Caco-2 (cell line): ENCODE data around the gene DMKN. TPM values are rescaled to one million over a fixed set of nuclear protein-coding genes. Genes with fewer than 3 reads are reported as not detected.

Source experiments
- BruUV-seq: library from RNA; stranded (reverse); fragments of 400-500 nt; replicated peaks from 2 replicates; lab custom pipeline; 2021; lab: Mats Ljungman, UMichigan
- CTCF ChIA-PET: fragments of 300-600 bp; sonication (Branson Sonifier 250); formaldehyde crosslinking; loops from one replicate; lab custom pipeline; 2022; ENCODE audit warnings: antibody characterized with exemption; lab: Charles Lee
- POLR2A ChIA-PET: fragments of 300-600 bp; sonication (Branson Sonifier 250); formaldehyde crosslinking; loops from one replicate; lab custom pipeline; 2022; ENCODE audit warnings: antibody characterized with exemption; lab: Charles Lee
- DNase-seq, 2 experiments: peaks; one replicate each; pipeline versions ENCODE4 v3.0.0 to v3.0.0-alpha.2; 2020 to 2022
- H3K27me3 ChIP-seq: replicated peaks from 2 replicates; pipeline ENCODE4 v1.6.0; 2011; ENCODE audit warnings: low read length; ENCODE audit not compliant: control insufficient read depth, insufficient read depth
- H3K36me3 ChIP-seq: 2 replicates; pipeline ENCODE4 v1.5.1; 2011; ENCODE audit warnings: low read length; ENCODE audit not compliant: control insufficient read depth, insufficient read depth
- H3K4me1 ChIP-seq: fragments of 250-450 bp; sonication (Bioruptor Pico); 2 replicates; pipeline ENCODE4 v1.5.1; 2020; ENCODE audit warnings: mild to moderate bottlenecking
- H3K4me3 ChIP-seq: 2 replicates; pipeline ENCODE4 v1.5.1; 2011; ENCODE audit warnings: low read depth, mild to moderate bottlenecking, control low read depth, low read length
- H3K9me3 ChIP-seq: fragments of 250-450 bp; sonication (Bioruptor Pico); 2 replicates; pipeline ENCODE4 v1.5.1; 2020; ENCODE audit warnings: mild to moderate bottlenecking, moderate library complexity
- H3K27ac Mint-ChIP-seq: one replicate; pipeline ENCODE4 v1.8.0; 2022; ENCODE audit warnings: mixed read lengths; ENCODE audit not compliant: unreplicated experiment
- H3K27me3 Mint-ChIP-seq: one replicate; pipeline ENCODE4 v1.8.0; 2022; ENCODE audit warnings: mixed read lengths; ENCODE audit not compliant: insufficient read depth, unreplicated experiment
- H3K36me3 Mint-ChIP-seq: one replicate; pipeline ENCODE4 v1.8.0; 2022; ENCODE audit warnings: mild to moderate bottlenecking, mixed read lengths; ENCODE audit not compliant: insufficient read depth, unreplicated experiment
- H3K4me1 Mint-ChIP-seq: one replicate; pipeline ENCODE4 v1.8.0; 2022; ENCODE audit warnings: low read depth, mixed read lengths; ENCODE audit not compliant: unreplicated experiment
- H3K4me3 Mint-ChIP-seq: one replicate; pipeline ENCODE4 v1.8.0; 2022; ENCODE audit warnings: mild to moderate bottlenecking, moderate library complexity, mixed read lengths; ENCODE audit not compliant: unreplicated experiment
- H3K9me3 Mint-ChIP-seq: one replicate; pipeline ENCODE4 v1.8.0; 2022; ENCODE audit warnings: mixed read lengths; ENCODE audit not compliant: unreplicated experiment
- intact Hi-C: fragments of 100-400 bp; cut with micrococcal nuclease; formaldehyde crosslinking; loops from one replicate; pipeline ENCODE4 v1.10.0; 2022; ENCODE audit not compliant: unreplicated experiment
- total RNA-seq: library from RNA; stranded (reverse); gene quantifications from 2 replicates; pipeline ENCODE4 v1.2.3, GENCODE V29; 2022
- TF ChIP-seq, protein P1 (sequence below), 2 experiments: fragments of 200-600 bp in 1 of 2; IDR thresholded peaks; 1 replicate in 1 of 2; 2 replicates in 1 of 2; pipeline versions ENCODE4 v1.5.1 to v1.8.0; 2011 to 2022; ENCODE audit warnings: antibody characterized with exemption in 1 of 2, control low read depth in 1 of 2, inconsistent platforms in 1 of 2, low read depth in 1 of 2, low read length in 1 of 2, mild to moderate bottlenecking in 1 of 2, moderate library complexity in 1 of 2; ENCODE audit not compliant: insufficient read depth in 1 of 2, severe bottlenecking in 1 of 2, unreplicated experiment in 1 of 2

Gene DMKN
- total RNA-seq, 1 experiment from 2014 or later = 341 TPM

DNA sequence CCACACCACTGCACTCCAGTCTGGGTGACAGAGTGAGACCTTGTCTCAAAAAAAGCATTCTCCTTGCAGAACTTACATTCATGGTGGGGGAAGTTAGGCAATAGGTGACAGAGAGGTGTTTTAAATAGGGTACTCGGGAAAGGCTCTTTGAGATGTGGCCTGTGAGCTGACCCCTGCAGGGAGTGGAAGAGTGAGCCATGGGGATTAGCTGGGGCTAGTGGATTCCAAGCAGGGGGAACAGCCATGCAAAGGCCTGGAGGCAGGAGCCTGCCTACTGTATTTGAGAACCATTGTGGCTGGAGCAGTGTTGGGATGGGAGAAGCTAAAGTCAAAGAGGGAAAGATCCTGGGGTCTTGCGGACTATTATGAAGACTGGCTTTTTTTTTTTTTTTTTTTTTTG lies 3.9 kb upstream of the DMKN start:
- TF ChIP-seq, protein P1, sequence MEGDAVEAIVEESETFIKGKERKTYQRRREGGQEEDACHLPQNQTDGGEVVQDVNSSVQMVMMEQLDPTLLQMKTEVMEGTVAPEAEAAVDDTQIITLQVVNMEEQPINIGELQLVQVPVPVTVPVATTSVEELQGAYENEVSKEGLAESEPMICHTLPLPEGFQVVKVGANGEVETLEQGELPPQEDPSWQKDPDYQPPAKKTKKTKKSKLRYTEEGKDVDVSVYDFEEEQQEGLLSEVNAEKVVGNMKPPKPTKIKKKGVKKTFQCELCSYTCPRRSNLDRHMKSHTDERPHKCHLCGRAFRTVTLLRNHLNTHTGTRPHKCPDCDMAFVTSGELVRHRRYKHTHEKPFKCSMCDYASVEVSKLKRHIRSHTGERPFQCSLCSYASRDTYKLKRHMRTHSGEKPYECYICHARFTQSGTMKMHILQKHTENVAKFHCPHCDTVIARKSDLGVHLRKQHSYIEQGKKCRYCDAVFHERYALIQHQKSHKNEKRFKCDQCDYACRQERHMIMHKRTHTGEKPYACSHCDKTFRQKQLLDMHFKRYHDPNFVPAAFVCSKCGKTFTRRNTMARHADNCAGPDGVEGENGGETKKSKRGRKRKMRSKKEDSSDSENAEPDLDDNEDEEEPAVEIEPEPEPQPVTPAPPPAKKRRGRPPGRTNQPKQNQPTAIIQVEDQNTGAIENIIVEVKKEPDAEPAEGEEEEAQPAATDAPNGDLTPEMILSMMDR (IDR thresholded peaks at IDR 0.05; ENCODE audit: insufficient read depth in 1 of 2, low read depth in 1 of 2, low read length in 1 of 2, severe bottlenecking in 1 of 2, unreplicated experiment in 1 of 2) = no peak
- H3K9me3 ChIP-seq = no peaks in the 10 kb centered on the region
- H3K27ac Mint-ChIP-seq = no peak overlapping the region
- no peaks in the 10 kb centered on the region for H3K9me3 Mint-ChIP-seq
- H3K36me3 Mint-ChIP-seq = peaks cover 5% of the 10 kb centered on the region
- H3K27me3 ChIP-seq = no peaks in the 10 kb centered on the region
- H3K36me3 ChIP-seq = no peaks in the 10 kb centered on the region
- H3K4me1 ChIP-seq = no peaks in the 10 kb centered on the region
- ChIA-PET CTCF (interaction anchor here (0.6 kb wide), 1 partner anchor 92 kb away, joined by 4 read pairs; no protein-coding TSS in a partner anchor), POLR2A (no interaction called here)
- no peak overlapping the region for H3K4me3 ChIP-seq
- no peak for DNase-seq
- H3K4me1 Mint-ChIP-seq = no peaks in the 10 kb centered on the region
- no peak overlapping the region for H3K4me3 Mint-ChIP-seq
- no peaks in the 10 kb centered on the region for H3K27me3 Mint-ChIP-seq
- BruUV-seq = no TSS peak
- intact Hi-C loops = no loop called here

DNA sequence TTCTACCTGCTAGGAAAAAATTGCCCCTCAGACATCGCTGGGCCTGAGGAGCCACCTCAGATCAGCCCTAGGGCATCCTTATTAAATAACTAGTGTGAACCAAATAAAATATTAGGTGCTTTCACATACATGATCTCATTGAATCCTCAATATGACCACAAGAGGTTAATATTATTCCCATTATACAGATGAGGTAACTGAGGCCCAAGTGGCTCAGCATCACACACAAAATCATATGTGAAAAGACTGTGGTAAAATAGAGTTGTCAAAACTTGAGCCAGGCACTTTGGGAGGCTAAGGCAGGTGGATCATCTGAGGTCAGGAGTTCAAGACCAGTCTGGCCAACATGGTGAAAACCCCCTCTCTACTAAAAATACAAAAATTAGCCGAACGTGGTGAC lies 2.9 kb upstream of the DMKN start:
- Mint-ChIP-seq H3K9me3 (no peaks in the 10 kb centered on the region), H3K27ac (no peak overlapping the region), H3K27me3 (no peaks in the 10 kb centered on the region), H3K4me1 (no peaks in the 10 kb centered on the region), H3K4me3 (no peak overlapping the region), H3K36me3 (peaks cover 5% of the 10 kb centered on the region)
- CTCF ChIA-PET = no interaction called here
- no peak for DNase-seq
- intact Hi-C loops = no loop called here
- Histone ChIP-seq H3K36me3 (no peaks in the 10 kb centered on the region), H3K4me3 (no peak overlapping the region), H3K4me1 (no peaks in the 10 kb centered on the region), H3K27me3 (no peaks in the 10 kb centered on the region), H3K9me3 (no peaks in the 10 kb centered on the region)
- no TSS peak for BruUV-seq
- TF ChIP-seq, protein P1 (IDR thresholded peaks at IDR 0.05; ENCODE audit: insufficient read depth in 1 of 2, low read depth in 1 of 2, low read length in 1 of 2, severe bottlenecking in 1 of 2, unreplicated experiment in 1 of 2) = no peak
- POLR2A ChIA-PET = no interaction called here

DNA sequence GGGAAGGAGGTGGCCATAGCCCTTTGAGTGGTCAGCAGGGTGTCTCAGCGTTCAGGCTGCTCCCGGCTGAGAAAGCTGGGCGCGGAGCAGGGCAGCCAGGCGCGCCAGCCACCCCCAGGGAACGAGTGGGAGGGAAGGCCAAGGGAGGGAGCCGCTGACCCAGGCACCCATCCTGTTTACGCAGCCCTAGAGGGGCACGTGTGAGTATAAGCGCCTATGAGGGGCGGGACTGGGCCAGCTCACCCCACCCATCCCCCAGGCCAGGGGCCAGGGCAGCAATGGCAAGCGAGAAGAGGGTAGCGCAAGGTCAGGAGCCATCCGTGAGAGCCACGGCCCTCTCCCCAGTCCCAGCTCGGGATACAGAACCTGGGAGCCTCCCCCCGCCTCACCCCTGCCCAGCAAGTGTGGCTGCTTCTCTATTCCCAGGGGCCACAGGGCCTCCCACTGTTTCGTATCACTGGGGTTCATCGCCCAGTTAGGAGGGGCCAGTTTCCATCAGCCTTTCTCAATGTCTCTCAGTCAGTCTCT lies 897 bp upstream of the DMKN start:
- CTCF ChIA-PET = interaction anchor here (0.7 kb wide), 1 partner anchor 831 kb away, joined by 3 read pairs; no protein-coding TSS in a partner anchor
- no peak overlapping the region for H3K27ac Mint-ChIP-seq
- H3K4me3 Mint-ChIP-seq = no peak overlapping the region
- POLR2A ChIA-PET = no interaction called here
- H3K9me3 Mint-ChIP-seq = no peaks in the 10 kb centered on the region
- H3K4me3 ChIP-seq = no peak overlapping the region
- H3K9me3 ChIP-seq = no peaks in the 10 kb centered on the region
- no peaks in the 10 kb centered on the region for H3K36me3 ChIP-seq
- 0 out of 2 replicates have a peak, but pooled peaks cover 4% of the 10 kb centered on the region for H3K4me1 ChIP-seq
- no peaks in the 10 kb centered on the region for H3K27me3 ChIP-seq
- TF ChIP-seq, protein P1 (IDR thresholded peaks at IDR 0.05; ENCODE audit: insufficient read depth in 1 of 2, low read depth in 1 of 2, low read length in 1 of 2, severe bottlenecking in 1 of 2, unreplicated experiment in 1 of 2) = no peak
- intact Hi-C loops = no loop called here
- H3K27me3 Mint-ChIP-seq = no peaks in the 10 kb centered on the region
- H3K36me3 Mint-ChIP-seq = peaks cover 12% of the 10 kb centered on the region
- DNase-seq = no peak
- no peaks in the 10 kb centered on the region for H3K4me1 Mint-ChIP-seq
- BruUV-seq = no TSS peak
